Bone marrow (tissue), 2 donors: Measurements from ENCODE around the gene RNF224.

Experiments used
- DNase-seq, 2 donors: peaks; one replicate each; lab custom pipeline; 2025; lab: John Stamatoyannopoulos, UW

The RNF224 gene

GRCh38 chr9:137227054-137227852 is at the start of gene RNF224:
TSS of gene RNF224 (plus strand) at chr9:137227502. CDS start at chr9:137228336, 834 bp downstream.
- peak; percentile 37 to 48 for DNase-seq

- DNase-seq: no peak
Measured at GRCh38 chr9:137178201-137178938, 48.9 kb upstream of the RNF224 start.

GRCh38 chr9:137178939-137179630 is 48.2 kb upstream of the RNF224 start:
- no peak for DNase-seq

- DNase-seq: no peak
Measured at GRCh38 chr9:137179761-137180160, 47.5 kb upstream of the RNF224 start.

GRCh38 chr9:137180491-137180890 is 46.8 kb upstream of the RNF224 start:
- DNase-seq: no peak

- DNase-seq: no peak
Measured at GRCh38 chr9:137181680-137182079, 45.6 kb upstream of the RNF224 start.

GRCh38 chr9:137182836-137183235 is 44.5 kb upstream of the RNF224 start:
- no peak for DNase-seq

- no peak for DNase-seq
Measured at GRCh38 chr9:137183980-137184595, 43.2 kb upstream of the RNF224 start.

GRCh38 chr9:137184881-137185660 is 42.2 kb upstream of the RNF224 start:
- no peak for DNase-seq

GRCh38 chr9:137185921-137186320 is 41.4 kb upstream of the RNF224 start:
- DNase-seq: no peak

- DNase-seq: no peak
Measured at GRCh38 chr9:137186385-137186784, 40.9 kb upstream of the RNF224 start.

- DNase-seq: no peak
Measured at GRCh38 chr9:137187386-137187785, 39.9 kb upstream of the RNF224 start.

- DNase-seq: no peak
Measured at GRCh38 chr9:137188086-137188489, 39.2 kb upstream of the RNF224 start.

GRCh38 chr9:137188490-137189296 is 38.6 kb upstream of the RNF224 start, which contains the start of the genes ANAPC2 and SSNA1:
TSS of gene ANAPC2 (minus strand) at chr9:137188560. CDS start at chr9:137188532, 28 bp downstream.
TSS of gene SSNA1 (plus strand) at chr9:137188676. CDS start at chr9:137188727, 51 bp downstream.
- peak; percentile 70 to 91 for DNase-seq

- DNase-seq: no peak
Measured at GRCh38 chr9:137189297-137190295, 37.7 kb upstream of the RNF224 start.

GRCh38 chr9:137190315-137190856 is 36.9 kb upstream of the RNF224 start:
- no peak for DNase-seq

GRCh38 chr9:137191245-137191644 is 36.1 kb upstream of the RNF224 start:
- DNase-seq: no peak

GRCh38 chr9:137191691-137192447 is 35.4 kb upstream of the RNF224 start:
- DNase-seq: no peak
